Measurements from ENCODE around the gene PRL. TPM values are rescaled to one million over a fixed set of nuclear protein-coding genes. Genes with fewer than 3 reads are reported as not detected.

Gene PRL
- total and polyA plus RNA-seq, 4 donors = 0.17 to 0.18 TPM; not detected in 2

DNA sequence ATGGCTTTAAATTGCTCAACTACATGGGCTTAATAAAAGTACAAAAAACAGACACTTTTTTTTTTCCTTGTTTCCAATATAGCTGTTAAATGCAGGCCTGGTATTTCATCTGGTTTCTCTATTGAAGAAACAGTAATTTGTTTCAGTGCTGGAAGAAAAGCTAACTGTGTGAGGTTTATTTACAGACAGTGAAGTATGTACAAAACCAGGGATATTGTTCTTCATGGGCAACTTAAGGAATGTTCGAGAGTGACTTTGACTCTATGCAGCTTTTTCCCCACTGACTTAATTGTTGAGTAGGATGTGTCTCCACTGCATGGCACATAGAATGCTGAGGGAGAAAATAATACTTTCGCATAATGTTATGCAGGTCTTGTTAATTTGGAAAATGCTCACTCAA is 31.0 kb upstream of the PRL start:
- DNase-seq (no peak), ATAC-seq (ENCODE audit: insufficient read depth, low FRiP score) (no peak)
- TF ChIP-seq, protein P1, sequence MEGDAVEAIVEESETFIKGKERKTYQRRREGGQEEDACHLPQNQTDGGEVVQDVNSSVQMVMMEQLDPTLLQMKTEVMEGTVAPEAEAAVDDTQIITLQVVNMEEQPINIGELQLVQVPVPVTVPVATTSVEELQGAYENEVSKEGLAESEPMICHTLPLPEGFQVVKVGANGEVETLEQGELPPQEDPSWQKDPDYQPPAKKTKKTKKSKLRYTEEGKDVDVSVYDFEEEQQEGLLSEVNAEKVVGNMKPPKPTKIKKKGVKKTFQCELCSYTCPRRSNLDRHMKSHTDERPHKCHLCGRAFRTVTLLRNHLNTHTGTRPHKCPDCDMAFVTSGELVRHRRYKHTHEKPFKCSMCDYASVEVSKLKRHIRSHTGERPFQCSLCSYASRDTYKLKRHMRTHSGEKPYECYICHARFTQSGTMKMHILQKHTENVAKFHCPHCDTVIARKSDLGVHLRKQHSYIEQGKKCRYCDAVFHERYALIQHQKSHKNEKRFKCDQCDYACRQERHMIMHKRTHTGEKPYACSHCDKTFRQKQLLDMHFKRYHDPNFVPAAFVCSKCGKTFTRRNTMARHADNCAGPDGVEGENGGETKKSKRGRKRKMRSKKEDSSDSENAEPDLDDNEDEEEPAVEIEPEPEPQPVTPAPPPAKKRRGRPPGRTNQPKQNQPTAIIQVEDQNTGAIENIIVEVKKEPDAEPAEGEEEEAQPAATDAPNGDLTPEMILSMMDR (IDR thresholded peaks at IDR 0.05; ENCODE audit: control extremely low read depth, extremely low read depth) = no peak
- H3K4me1 ChIP-seq (ENCODE audit: control insufficient read depth in 5 of 5, insufficient read depth in 5 of 5, low read length in 5 of 5) = peaks cover 0 to 6% (median 2%) of the 10 kb centered on the region in 5 donors
- H3K9me3 ChIP-seq (ENCODE audit: control insufficient read depth in 4 of 4, insufficient read depth in 3 of 4, low read length in 3 of 4) = no peaks in the 10 kb centered on the region
- H3K4me3 ChIP-seq = no peak overlapping the region
- no peaks in the 10 kb centered on the region for H3K36me3 ChIP-seq (ENCODE audit: control insufficient read depth in 4 of 4, insufficient read depth in 4 of 4, low read length in 4 of 4)
- H3K27ac ChIP-seq (ENCODE audit: low read depth in 1 of 2, low read length in 1 of 2) = no peak overlapping the region
- H3K9ac ChIP-seq (ENCODE audit: insufficient read depth in 1 of 2, low read length in 2 of 2) = no peak overlapping the region
- H3K27me3 ChIP-seq (ENCODE audit: control insufficient read depth in 3 of 3, insufficient read depth in 3 of 3, low read length in 2 of 3) = no peaks in the 10 kb centered on the region
- WGBS, 2 donors = 81 to 87% methylated on average over 2 of the region's 2 CpGs

DNA sequence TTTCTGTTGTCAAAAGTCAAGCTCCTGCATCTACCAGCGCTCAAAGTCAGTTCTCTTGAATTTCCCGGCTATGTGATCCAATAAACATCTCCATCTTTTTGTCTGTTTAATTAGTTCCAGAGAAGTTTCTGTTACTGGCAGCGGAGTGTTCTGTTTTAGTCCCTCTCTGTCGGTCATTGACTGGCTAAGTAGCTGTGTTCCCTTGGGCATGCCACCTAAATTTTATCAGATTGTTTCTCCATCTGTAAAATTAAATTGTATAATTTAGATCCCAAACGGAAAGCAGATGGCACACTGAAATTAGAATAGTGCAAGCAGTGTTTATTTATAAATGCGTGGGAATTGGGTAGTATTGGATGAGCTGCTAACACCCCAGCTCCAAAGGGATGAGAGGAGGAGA is 29.7 kb upstream of the PRL start:
- Histone ChIP-seq H3K4me3 (no peak overlapping the region), H3K9ac (ENCODE audit: insufficient read depth in 1 of 2, low read length in 2 of 2) (no peak overlapping the region), H3K9me3 (ENCODE audit: control insufficient read depth in 4 of 4, insufficient read depth in 3 of 4, low read length in 3 of 4) (no peaks in the 10 kb centered on the region), H3K27ac (ENCODE audit: low read depth in 1 of 2, low read length in 1 of 2) (no peak overlapping the region), H3K36me3 (ENCODE audit: control insufficient read depth in 4 of 4, insufficient read depth in 4 of 4, low read length in 4 of 4) (no peaks in the 10 kb centered on the region), H3K4me1 (ENCODE audit: control insufficient read depth in 5 of 5, insufficient read depth in 5 of 5, low read length in 5 of 5) (peaks cover 0 to 8% (median 2%) of the 10 kb centered on the region in 5 donors), H3K27me3 (ENCODE audit: control insufficient read depth in 3 of 3, insufficient read depth in 3 of 3, low read length in 2 of 3) (no peaks in the 10 kb centered on the region)
- DNase-seq (no peak), ATAC-seq (ENCODE audit: insufficient read depth, low FRiP score) (no peak)
- 87 to 91% methylated on average over 6 of the region's 6 CpGs for WGBS, 2 donors
- TF ChIP-seq, protein P1 (IDR thresholded peaks at IDR 0.05; ENCODE audit: control extremely low read depth, extremely low read depth) = no peak

DNA sequence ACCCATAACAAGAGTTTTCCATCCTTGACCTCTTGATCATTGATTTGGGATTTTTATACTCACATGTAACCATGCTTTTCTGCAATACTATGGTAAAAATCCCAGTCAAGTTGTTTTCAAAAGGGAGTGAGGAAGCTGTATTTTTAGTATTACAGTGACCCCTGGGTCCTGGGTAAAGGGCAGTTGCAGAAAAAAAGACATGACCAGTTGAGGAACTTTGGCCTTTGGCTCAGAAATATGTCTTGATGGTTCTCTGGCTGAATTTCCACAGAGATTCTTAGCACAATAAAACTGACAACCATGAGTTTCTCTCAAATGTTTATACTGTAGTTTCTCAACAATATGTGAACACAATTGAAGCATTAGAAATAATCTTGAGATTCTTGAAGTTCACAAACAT is 28.6 kb upstream of the PRL start:
- H3K27ac ChIP-seq (ENCODE audit: low read depth in 1 of 2, low read length in 1 of 2) = no peak overlapping the region
- ATAC-seq (ENCODE audit: insufficient read depth, low FRiP score) (no peak), DNase-seq (no peak)
- no peaks in the 10 kb centered on the region for H3K27me3 ChIP-seq (ENCODE audit: control insufficient read depth in 3 of 3, insufficient read depth in 3 of 3, low read length in 2 of 3)
- H3K4me3 ChIP-seq = no peak overlapping the region
- no peaks in the 10 kb centered on the region for H3K36me3 ChIP-seq (ENCODE audit: control insufficient read depth in 4 of 4, insufficient read depth in 4 of 4, low read length in 4 of 4)
- H3K9me3 ChIP-seq (ENCODE audit: control insufficient read depth in 4 of 4, insufficient read depth in 3 of 4, low read length in 3 of 4) = no peaks in the 10 kb centered on the region
- H3K9ac ChIP-seq (ENCODE audit: insufficient read depth in 1 of 2, low read length in 2 of 2) = no peak overlapping the region
- TF ChIP-seq, protein P1 (IDR thresholded peaks at IDR 0.05; ENCODE audit: control extremely low read depth, extremely low read depth) = no peak
- peaks cover 0 to 8% (median 0%) of the 10 kb centered on the region in 5 donors for H3K4me1 ChIP-seq (ENCODE audit: control insufficient read depth in 5 of 5, insufficient read depth in 5 of 5, low read length in 5 of 5)

DNA sequence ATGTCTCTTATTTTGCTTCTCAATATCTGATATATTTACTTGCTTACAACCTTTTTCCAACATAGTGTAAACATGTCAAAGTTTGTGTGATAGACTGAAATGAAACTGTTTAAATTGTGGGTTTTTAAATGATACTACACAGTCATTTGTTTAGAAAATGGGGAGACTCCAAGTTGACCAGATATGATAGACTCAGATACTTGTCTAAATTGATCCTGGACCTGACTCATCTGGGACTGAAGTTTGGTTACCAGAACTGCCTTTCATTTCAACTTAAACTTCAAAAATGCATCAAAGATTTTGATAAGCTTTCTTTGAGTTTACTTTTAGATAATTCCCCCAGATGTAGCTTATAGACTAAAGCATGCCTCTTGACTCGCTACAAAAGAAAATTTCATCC is 27.0 kb upstream of the PRL start:
- Histone ChIP-seq H3K4me1 (ENCODE audit: control insufficient read depth in 5 of 5, insufficient read depth in 5 of 5, low read length in 5 of 5) (peaks cover 0 to 8% (median 0%) of the 10 kb centered on the region in 5 donors), H3K36me3 (ENCODE audit: control insufficient read depth in 4 of 4, insufficient read depth in 4 of 4, low read length in 4 of 4) (no peaks in the 10 kb centered on the region), H3K27ac (ENCODE audit: low read depth in 1 of 2, low read length in 1 of 2) (no peak overlapping the region), H3K27me3 (ENCODE audit: control insufficient read depth in 3 of 3, insufficient read depth in 3 of 3, low read length in 2 of 3) (no peaks in the 10 kb centered on the region), H3K9ac (ENCODE audit: insufficient read depth in 1 of 2, low read length in 2 of 2) (no peak overlapping the region), H3K4me3 (no peak overlapping the region), H3K9me3 (ENCODE audit: control insufficient read depth in 4 of 4, insufficient read depth in 3 of 4, low read length in 3 of 4) (no peaks in the 10 kb centered on the region)
- TF ChIP-seq, protein P1 (IDR thresholded peaks at IDR 0.05; ENCODE audit: control extremely low read depth, extremely low read depth) = no peak
- DNase-seq = no peak
- ATAC-seq (ENCODE audit: insufficient read depth, low FRiP score) = no peak
- 91 to 92% methylated on average over 1 of the region's 1 CpG for WGBS, 2 donors
